Amygdala (tissue), 56 donors: ENCODE measurements around the gene OR52E1.
"Not testable (repeated sequence)": the region's sequence is repeated elsewhere in the genome, so short reads cannot be mapped to it uniquely, and the experiment has no call there.

Experiments
- DNase-seq, 56 donors: peaks; one replicate each; lab custom pipeline; 2025; lab: John Stamatoyannopoulos, UW

Gene OR52E1

DNA sequence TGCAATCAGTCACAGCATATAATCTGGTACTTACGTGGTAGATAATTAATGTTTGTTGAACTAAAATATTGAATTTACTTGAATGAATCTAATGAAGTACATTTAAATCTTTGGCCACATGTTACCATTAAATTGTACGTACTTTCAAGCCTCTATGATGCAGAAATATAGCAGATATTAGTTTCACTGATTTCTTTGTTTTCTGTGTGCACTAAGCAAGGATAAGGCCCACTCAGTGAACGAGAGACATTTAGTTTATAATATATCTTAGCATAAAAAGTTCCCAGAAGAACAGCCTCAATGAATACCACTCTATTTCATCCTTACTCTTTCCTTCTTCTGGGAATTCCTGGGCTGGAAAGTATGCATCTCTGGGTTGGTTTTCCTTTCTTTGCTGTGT, at the start of gene OR52E1:
Gene OR52E1 (plus strand): TSS at position 301 of the 400 bp plus-strand sequence.
- no peak for DNase-seq

DNA sequence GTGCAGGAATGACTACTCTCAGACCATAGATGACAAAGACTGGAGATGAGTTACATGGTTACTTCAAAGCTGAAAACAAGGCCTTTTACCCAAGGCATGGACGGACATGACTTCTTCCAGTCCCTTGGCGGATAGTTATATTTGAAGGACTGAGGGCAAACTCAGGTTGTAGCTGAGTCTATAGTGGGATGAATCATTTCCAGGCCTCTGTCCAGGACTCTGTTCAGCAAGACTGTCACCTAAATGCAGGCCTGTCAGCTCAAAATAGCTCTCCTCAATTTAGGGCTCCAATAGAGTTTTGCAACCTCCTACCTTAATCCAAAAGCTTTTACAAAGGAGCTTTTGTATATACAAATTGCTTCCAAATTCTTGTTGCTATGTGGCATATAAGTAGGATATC, 47.4 kb upstream of the OR52E1 start:
- DNase-seq = no peak

DNA sequence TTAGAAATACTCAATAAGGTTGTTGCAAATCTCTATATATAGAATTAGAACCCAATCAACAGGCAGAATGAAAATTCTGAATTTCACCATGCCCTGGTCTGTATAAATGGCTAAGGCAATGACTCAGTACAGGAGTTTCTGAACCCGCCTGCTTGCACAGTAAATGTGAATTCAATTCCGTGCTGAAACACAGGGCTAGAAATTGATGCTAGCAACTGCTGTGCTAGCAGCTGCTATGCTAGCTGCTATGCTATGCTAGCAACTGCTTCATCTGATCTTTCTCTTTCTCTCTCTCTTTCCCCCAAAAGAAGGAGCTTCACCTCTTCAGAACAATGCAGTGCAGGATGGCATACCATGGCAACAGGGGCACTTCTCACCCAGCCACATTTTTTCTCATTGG, 32.7 kb upstream of the OR52E1 start:
- DNase-seq = no peak

DNA sequence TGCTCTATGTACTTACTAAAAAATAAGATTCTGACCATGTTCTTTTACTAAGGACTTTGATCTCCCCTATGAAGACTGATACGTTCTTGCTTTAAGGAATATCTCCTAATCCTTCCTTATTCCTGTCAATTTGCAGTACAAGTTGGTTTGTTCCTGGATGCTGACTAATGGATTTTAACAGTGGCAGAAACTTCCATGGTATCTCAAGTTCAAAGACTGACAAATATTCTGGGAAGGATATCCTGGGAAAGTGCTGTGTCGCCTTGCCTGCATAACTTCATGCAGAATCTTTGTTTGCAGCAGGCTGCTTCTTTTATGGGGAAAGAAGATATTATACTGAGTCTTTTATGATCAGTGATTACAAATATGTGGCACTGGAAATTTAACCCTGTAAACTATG, 31.4 kb upstream of the OR52E1 start:
- no peak for DNase-seq

DNA sequence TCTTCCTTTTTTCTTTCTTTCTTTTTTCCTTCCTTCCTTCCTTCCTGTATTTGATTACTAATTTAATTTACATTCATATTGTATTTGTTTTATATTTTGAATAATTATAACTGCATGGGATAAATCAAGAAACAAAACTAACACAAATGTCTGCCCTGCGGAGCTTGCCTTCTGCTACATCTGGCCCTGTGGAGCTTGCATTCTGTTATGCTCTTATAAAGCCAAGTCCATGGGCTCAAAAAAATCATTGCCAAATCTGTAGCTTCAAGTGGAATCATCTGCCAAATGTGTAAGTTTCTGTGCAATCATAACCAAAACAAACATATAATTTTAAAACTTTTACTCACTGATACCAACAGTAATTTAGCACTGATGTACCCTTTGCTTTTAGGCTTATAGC, 31.0 kb upstream of the OR52E1 start:
- no peak for DNase-seq

DNA sequence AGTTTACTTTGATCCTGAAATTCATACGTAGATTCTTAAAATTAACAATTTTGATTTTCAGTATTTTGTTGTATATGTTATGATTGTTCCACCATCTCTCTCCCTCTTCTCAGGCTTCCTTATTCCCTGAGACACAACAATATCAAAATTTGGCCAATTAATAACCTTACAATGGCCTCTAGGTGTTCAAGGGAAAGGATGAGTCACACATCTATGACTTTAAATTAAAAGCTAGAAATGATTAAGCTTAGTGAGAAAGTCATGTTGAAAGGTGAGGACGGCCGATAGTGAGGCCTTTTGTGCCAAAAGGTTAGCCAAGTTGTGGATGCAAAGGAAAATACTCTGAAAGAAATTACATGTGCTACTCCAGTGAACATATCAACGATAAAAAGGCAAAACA, 28.5 kb upstream of the OR52E1 start:
- no peak for DNase-seq

DNA sequence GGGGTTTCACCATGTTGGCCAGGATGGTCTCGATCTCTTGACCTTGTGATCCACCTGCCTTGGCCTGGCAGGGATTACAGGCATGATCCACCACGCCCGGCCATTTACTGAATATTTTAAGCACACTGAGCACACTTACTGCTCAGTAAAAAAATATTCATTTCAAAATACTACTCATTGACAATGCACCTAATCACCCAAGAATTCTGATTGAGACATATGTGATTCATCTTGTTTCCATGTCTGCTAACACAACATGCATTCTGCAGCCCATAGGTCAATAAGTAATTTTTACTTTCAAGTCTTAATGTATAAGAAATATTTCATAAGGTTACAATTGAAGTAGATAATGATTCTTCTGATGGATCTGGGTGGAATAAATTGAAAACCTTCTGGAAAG, 27.3 kb upstream of the OR52E1 start:
- no peak for DNase-seq

DNA sequence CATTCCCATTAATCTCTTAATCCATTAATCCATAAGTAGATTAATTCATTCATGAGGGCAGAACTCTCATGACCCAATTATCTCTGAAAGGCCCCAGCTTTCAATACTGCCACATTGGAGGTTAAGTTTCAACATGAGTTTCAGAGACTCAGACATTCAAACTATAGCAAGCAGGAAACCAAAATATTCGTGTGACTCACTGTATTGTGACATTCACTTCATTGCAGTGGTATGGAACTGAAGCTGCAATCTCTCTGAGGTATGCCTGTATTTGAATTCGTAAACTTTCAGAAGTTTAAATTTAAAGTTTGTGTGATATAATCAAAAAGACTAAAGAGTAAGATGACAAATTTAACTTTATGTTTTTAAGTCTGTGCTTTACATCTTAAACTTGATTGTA, 26.0 kb upstream of the OR52E1 start:
- no peak for DNase-seq

DNA sequence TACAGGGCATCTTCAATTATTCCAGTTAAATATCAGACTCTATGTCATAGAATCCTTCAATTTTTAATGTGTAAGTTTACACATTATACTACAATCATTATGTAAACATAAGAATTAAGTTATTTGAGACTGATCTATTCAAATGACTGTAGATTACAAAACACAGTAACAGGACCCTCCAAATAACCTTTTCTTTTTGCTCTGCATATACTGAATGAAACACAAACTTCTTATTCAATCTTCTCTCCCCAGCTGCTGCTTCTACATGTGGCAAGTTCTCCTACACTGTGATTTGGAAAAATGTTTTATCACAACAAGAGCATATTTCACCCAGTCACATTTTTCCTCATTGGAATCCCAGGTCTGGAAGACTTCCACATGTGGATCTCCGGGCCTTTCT, 23.1 kb upstream of the OR52E1 start, which contains the start of gene OR52J3:
Gene OR52J3 (plus strand): TSS at position 301 of the 400 bp plus-strand sequence. CDS start 0 bp downstream, at position 301.
- no peak for DNase-seq

DNA sequence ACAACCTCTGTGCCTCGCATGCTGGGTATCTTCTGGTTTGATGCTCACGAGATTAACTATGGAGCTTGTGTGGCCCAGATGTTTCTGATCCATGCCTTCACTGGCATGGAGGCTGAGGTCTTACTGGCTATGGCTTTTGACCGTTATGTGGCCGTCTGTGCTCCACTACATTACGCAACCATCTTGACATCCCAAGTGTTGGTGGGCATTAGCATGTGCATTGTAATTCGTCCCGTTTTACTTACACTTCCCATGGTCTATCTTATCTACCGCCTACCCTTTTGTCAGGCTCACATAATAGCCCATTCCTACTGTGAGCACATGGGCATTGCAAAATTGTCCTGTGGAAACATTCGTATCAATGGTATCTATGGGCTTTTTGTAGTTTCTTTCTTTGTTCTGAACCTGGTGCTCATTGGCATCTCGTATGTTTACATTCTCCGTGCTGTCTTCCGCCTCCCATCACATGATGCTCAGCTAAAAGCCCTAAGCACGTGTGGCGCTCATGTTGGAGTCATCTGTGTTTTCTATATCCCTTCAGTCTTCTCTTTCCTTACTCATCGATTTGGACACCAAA, 22.5 kb upstream of the OR52E1 start:
- no peak for DNase-seq

DNA sequence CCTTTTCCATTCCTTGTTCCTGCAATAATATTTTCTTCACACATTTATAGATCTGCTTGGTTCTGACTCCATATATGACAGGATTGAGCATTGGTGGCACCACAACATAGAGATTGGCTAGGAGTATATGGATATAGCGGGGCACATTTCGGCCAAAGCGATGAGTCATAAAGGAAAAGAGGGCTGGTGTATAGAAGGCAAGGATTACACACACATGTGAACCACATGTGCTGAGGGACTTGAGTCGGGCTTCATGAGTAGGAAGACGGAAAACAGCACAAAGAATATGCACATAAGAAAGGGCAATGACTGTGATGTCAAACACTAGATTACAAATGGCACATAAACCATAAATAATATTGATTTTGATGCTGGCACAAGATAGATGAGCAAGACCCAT, 10.7 kb upstream of the OR52E1 start:
- not testable (repeated sequence) for DNase-seq

DNA sequence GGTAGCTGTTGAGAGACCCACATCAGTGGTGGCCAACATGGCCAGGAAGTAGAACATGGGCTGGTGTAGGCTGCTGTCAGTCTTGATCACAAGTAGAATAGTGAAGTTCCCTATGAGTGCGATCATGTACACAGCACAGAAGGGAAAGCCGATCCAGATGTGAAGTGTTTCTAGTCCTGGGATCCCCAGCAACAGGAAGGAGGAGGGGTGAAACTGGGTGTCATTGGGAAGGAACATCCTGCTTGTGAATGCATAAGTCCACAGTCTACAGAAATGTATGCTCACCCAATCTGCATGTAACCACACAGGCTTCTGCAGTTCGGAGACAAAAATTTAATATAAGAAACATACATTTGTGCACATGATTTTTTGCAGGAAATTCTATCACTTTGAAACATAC, 10.0 kb upstream of the OR52E1 start, which contains the start of gene OR52E2:
Gene OR52E2 (minus strand): TSS at position 237 of the 400 bp plus-strand sequence. CDS start 0 bp downstream, at position 237.
- no peak for DNase-seq

DNA sequence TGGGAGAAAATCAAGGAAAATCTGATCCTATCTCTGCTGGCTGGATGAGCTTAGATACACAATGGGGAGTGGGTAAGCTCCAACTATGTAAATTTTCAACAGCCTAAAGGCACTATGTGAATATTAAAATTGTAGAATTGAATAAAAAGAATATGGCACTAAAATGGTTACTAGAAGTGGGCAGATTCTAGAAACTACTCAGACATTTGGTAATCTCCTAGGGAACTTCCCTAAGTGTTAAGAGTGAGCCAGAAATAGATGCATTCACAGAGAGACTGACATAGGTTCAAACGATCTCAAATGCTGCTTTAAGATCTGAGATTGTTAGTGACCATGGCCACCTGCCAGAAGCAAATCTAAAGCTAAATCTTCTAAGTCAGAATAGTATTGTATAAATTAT, 4.3 kb upstream of the OR52E1 start:
- DNase-seq = no peak

DNA sequence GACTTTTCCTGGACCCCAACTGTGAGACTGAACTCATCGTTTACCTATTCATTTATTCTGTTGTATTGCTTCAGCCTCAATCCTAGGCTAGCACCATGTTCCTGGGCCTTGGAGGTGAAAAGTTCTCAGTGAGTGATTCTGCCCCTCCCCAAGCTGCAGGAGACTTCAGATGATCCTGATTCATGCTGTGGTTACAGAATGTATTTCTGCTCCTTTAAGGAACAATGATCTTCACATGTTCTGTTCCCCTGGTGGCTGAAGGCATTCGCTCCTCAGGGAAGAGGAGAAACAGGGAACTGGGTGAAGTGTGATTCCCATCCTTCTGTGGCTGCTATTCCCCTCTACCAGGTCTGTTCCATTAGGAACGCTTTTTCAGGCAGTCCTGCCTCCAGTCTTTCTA, 2.4 kb downstream of the OR52E1 start:
- no peak for DNase-seq

DNA sequence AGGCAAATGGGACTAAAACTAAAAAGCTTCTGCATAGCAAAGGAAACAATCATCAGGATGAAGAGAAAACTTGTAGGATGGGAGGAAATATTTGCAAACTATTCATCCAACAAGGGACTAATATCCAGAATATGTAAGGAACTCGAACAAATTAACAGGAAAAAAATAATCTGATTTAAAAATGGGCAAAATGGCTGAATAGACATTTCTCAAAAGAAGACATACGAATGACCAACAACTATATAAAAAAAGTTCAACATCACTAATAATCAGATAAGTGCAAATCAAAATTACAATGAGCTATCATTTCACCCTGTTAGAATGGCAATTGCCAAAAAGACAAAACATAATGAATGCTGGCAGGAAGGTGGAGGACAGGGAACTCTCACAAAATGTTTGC, 12.0 kb downstream of the OR52E1 start:
- DNase-seq = no peak

DNA sequence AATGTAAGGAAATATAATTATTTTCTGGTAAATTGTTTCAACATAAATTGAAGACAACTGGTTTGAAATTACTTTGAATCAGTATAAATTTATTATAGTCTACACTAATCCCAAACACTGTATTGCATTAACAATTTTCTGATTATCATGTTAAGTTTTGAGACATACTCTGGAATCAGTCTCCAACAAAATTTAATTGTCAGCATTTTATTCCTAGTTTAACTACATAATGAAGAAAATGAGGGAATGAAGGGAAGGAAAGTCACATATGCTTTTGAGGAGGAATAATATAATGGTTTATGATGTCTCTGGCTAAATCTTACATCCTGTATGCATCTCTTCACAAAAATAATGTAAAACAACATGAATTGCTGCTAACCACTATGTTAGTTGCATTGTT, 14.2 kb downstream of the OR52E1 start:
- DNase-seq = no peak

DNA sequence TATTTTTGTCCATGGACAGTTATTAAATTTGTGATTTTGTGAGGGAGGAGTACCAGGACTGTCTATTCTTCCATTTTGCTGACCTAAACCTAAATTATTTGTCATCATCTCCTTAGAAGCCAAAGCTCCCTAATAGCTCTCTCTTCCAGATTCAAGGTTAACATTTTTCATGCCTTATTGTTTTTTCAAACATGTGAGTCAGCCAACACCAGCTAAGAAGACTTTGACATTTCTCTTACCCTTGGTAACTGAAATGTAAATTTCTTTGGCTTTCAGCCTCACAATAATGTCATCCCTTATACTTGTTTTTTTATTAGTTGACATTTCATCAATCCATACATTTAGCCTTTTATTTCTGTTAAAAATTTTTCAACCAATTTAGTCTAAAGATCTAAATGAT, 19.2 kb downstream of the OR52E1 start:
- DNase-seq = no peak

DNA sequence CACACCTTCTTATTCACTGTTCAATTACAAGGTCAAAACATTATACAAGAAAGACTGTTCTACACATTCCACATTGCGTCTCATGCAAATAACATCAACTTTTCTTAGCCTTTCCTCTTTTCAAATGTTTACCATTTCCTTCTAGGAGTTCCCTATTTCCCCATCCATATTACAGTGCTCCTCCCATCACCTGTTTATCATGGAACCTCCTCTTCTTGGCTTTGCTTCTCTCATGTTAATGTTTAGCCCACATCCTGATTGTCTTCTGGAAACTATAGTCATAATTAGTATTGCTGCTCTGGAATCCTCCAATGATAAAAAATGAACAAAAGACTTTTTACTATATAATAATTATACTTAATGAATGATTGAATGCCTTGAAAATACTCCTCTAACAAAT, 21.3 kb downstream of the OR52E1 start:
- DNase-seq = no peak

DNA sequence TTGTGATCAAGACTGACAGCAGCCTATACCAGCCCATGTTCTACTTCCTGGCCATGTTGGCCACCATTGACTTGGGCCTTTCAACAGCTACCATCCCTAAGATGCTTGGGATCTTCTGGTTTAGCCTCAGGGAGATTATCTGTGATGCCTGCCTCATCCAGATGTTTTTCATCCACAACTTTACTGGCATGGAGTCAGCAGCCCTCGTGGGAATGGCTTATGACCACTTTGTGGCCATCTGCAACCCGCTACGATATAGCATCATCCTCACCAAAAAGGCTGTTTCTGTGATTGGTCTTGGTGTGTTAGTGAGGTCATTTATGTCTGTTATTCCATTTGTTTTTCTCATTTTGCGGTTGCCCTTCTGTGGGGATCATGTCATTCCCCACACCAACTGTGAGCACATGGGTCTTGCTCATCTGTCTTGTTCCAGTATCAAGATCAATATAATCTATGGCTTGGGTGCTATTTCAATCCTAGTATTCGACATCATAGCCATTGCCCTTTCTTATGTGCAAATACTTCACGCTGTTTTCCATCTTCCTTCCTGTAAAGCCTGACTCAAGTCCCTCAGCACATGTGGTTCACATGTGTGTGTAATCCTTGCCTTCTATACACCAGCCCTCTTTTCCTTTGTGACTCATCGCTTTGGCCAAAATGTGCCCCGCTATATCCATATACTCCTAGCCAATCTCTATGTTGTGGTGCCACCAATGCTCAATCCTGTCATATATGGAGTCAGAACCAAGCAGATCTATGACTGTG, 23.6 kb downstream of the OR52E1 start:
- no peak for DNase-seq

DNA sequence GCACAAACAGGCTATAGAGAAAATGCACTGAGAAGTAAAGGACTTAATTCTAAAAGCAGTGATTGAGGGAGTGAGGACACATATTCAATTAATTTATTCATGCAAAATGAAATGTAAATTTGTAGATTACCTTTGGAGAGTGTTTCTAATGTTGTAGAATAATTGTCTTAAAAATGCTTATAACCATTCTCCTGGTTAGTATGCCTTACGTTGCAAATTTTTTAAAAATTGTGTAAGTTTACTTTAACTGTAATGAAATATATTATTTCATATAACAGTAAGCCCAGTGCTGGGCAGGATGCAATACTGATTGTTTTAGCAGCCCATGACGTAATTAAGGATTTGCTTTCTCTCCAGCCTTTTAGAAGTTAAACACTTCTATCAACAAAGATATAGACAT, 26.6 kb downstream of the OR52E1 start:
- DNase-seq = no peak

DNA sequence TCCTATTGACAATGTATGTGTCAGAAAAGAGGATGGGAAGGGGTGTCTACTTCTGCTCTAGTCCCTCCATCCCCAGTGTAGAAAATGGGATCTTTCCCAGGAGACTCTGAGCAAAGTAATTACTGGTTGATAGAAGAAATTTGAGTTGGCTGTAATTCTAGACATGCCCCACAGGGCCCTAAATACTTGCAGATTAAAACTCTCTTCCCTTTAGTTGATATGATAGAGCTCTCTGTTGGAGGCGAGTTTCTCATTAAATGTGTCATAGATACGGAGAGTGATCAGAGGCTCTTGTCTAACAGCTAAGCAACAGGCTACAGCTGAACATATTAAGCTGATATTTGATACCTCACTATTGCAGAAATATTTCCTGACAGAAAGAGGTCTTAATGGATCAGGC, 32.9 kb downstream of the OR52E1 start:
- DNase-seq = no peak

DNA sequence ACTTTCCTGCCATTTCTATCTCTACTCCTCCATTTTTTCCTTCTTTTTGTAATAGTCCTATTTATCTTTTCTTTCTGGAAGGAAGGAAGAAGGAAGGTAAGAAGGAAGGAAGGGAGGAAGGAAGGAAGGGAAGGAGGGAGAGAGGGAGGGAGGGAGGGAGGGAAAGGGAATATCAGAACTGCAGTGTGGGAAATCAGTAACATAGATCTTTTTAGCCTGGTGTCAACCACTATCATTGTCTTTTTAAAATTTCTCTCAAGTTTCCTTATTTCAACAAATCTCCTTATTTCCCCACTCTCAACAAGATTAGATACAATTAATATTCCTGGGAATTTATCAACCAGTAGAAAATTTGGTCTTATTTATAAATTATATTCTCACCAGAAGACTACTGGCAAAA, 33.7 kb downstream of the OR52E1 start:
- no peak for DNase-seq
